Caco-2 (cell line): ENCODE measurements around the gene RBM20. TPM values are rescaled to one million over a fixed set of nuclear protein-coding genes. Genes with fewer than 3 reads are reported as not detected.

ENCODE experiments used
- BruUV-seq: library from RNA; stranded (reverse); fragments of 400-500 nt; replicated peaks from 2 replicates; lab custom pipeline; 2021; lab: Mats Ljungman, UMichigan
- CTCF ChIA-PET: fragments of 300-600 bp; sonication (Branson Sonifier 250); formaldehyde crosslinking; loops from one replicate; lab custom pipeline; 2022; ENCODE audit warnings: antibody characterized with exemption; lab: Charles Lee
- POLR2A ChIA-PET: fragments of 300-600 bp; sonication (Branson Sonifier 250); formaldehyde crosslinking; loops from one replicate; lab custom pipeline; 2022; ENCODE audit warnings: antibody characterized with exemption; lab: Charles Lee
- DNase-seq, 2 experiments: peaks; one replicate each; pipeline versions ENCODE4 v3.0.0 to v3.0.0-alpha.2; 2020 to 2022
- H3K27me3 ChIP-seq: replicated peaks from 2 replicates; pipeline ENCODE4 v1.6.0; 2011; ENCODE audit warnings: low read length; ENCODE audit not compliant: control insufficient read depth, insufficient read depth
- H3K36me3 ChIP-seq: 2 replicates; pipeline ENCODE4 v1.5.1; 2011; ENCODE audit warnings: low read length; ENCODE audit not compliant: control insufficient read depth, insufficient read depth
- H3K4me1 ChIP-seq: fragments of 250-450 bp; sonication (Bioruptor Pico); 2 replicates; pipeline ENCODE4 v1.5.1; 2020; ENCODE audit warnings: mild to moderate bottlenecking
- H3K4me3 ChIP-seq: 2 replicates; pipeline ENCODE4 v1.5.1; 2011; ENCODE audit warnings: low read depth, mild to moderate bottlenecking, control low read depth, low read length
- H3K9me3 ChIP-seq: fragments of 250-450 bp; sonication (Bioruptor Pico); 2 replicates; pipeline ENCODE4 v1.5.1; 2020; ENCODE audit warnings: mild to moderate bottlenecking, moderate library complexity
- H3K27ac Mint-ChIP-seq: one replicate; pipeline ENCODE4 v1.8.0; 2022; ENCODE audit warnings: mixed read lengths; ENCODE audit not compliant: unreplicated experiment
- H3K27me3 Mint-ChIP-seq: one replicate; pipeline ENCODE4 v1.8.0; 2022; ENCODE audit warnings: mixed read lengths; ENCODE audit not compliant: insufficient read depth, unreplicated experiment
- H3K36me3 Mint-ChIP-seq: one replicate; pipeline ENCODE4 v1.8.0; 2022; ENCODE audit warnings: mild to moderate bottlenecking, mixed read lengths; ENCODE audit not compliant: insufficient read depth, unreplicated experiment
- H3K4me1 Mint-ChIP-seq: one replicate; pipeline ENCODE4 v1.8.0; 2022; ENCODE audit warnings: low read depth, mixed read lengths; ENCODE audit not compliant: unreplicated experiment
- H3K4me3 Mint-ChIP-seq: one replicate; pipeline ENCODE4 v1.8.0; 2022; ENCODE audit warnings: mild to moderate bottlenecking, moderate library complexity, mixed read lengths; ENCODE audit not compliant: unreplicated experiment
- H3K9me3 Mint-ChIP-seq: one replicate; pipeline ENCODE4 v1.8.0; 2022; ENCODE audit warnings: mixed read lengths; ENCODE audit not compliant: unreplicated experiment
- CTCF ChIP-seq, 2 experiments: fragments of 200-600 bp in 1 of 2; IDR thresholded peaks; 1 replicate in 1 of 2; 2 replicates in 1 of 2; pipeline versions ENCODE4 v1.5.1 to v1.8.0; 2011 to 2022; ENCODE audit warnings: antibody characterized with exemption in 1 of 2, control low read depth in 1 of 2, inconsistent platforms in 1 of 2, low read depth in 1 of 2, low read length in 1 of 2, mild to moderate bottlenecking in 1 of 2, moderate library complexity in 1 of 2; ENCODE audit not compliant: insufficient read depth in 1 of 2, severe bottlenecking in 1 of 2, unreplicated experiment in 1 of 2
- intact Hi-C: fragments of 100-400 bp; cut with micrococcal nuclease; formaldehyde crosslinking; loops from one replicate; pipeline ENCODE4 v1.10.0; 2022; ENCODE audit not compliant: unreplicated experiment
- total RNA-seq: library from RNA; stranded (reverse); gene quantifications from 2 replicates; pipeline ENCODE4 v1.2.3, GENCODE V29; 2022

Gene RBM20
- total RNA-seq, 1 experiment from 2014 or later: 0.36 TPM

DNA sequence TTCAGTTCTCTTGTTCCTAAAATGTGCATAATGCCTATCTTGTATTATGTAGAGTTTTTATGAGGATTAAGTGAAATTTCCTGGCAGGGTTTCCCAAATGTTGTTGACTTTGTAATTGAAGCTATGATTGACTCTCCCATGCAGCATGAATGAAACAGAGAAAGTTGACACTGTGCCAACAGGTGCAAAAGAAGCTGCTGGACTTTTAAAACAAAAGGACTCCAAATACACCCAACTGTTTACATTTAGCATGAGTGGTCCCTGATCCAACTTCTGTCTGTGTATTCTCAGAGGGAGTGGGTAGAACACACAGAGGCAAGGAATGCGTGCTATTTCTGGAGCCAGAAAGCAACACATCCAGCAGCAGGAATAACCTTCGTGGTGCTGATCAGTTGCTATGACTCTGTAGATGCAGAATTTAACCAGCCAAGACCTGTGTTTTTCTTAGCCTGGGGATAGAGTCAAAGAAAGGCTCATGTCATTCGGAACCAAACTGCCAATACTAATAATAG, 14.4 kb upstream of the RBM20 start:
- H3K9me3 ChIP-seq: no peaks in the 10 kb centered on the region
- no peak overlapping the region for H3K27ac Mint-ChIP-seq
- no peak for DNase-seq
- H3K27me3 Mint-ChIP-seq: no peaks in the 10 kb centered on the region
- no TSS peak for BruUV-seq
- no peak overlapping the region for H3K4me3 ChIP-seq
- no peaks in the 10 kb centered on the region; the same call in 1 of the 2 replicates for H3K27me3 ChIP-seq
- H3K4me3 Mint-ChIP-seq: no peak overlapping the region
- no peak for TF ChIP-seq CTCF (IDR thresholded peaks at IDR 0.05; ENCODE audit: insufficient read depth in 1 of 2, low read depth in 1 of 2, low read length in 1 of 2, severe bottlenecking in 1 of 2, unreplicated experiment in 1 of 2)
- H3K4me1 ChIP-seq: 0 out of 2 replicates have a peak, but pooled peaks cover 4% of the 10 kb centered on the region
- peaks cover 22% of the 10 kb centered on the region for H3K4me1 Mint-ChIP-seq
- H3K9me3 Mint-ChIP-seq: no peaks in the 10 kb centered on the region
- ChIA-PET POLR2A (no interaction called here), CTCF (no interaction called here)
- no peaks in the 10 kb centered on the region for H3K36me3 ChIP-seq
- intact Hi-C loops: no loop called here
- no peaks in the 10 kb centered on the region for H3K36me3 Mint-ChIP-seq

GRCh38 chr10:110631934-110632333, 12.2 kb upstream of the RBM20 start:
- TF ChIP-seq CTCF (IDR thresholded peaks at IDR 0.05; ENCODE audit: insufficient read depth in 1 of 2, low read depth in 1 of 2, low read length in 1 of 2, severe bottlenecking in 1 of 2, unreplicated experiment in 1 of 2): no peak
- H3K36me3 ChIP-seq: no peaks in the 10 kb centered on the region
- 0 out of 2 replicates have a peak, but pooled peaks cover 4% of the 10 kb centered on the region for H3K4me1 ChIP-seq
- H3K9me3 ChIP-seq: no peaks in the 10 kb centered on the region
- intact Hi-C loops: no loop called here
- H3K4me1 Mint-ChIP-seq: peaks cover 15% of the 10 kb centered on the region
- H3K4me3 ChIP-seq: no peak overlapping the region
- POLR2A ChIA-PET: no interaction called here
- H3K27ac Mint-ChIP-seq: no peak overlapping the region
- no peaks in the 10 kb centered on the region; the same call in 1 of the 2 replicates for H3K27me3 ChIP-seq
- no peak overlapping the region for H3K4me3 Mint-ChIP-seq
- CTCF ChIA-PET: no interaction called here
- no peaks in the 10 kb centered on the region for H3K27me3 Mint-ChIP-seq
- no peak for DNase-seq
- no peaks in the 10 kb centered on the region for H3K9me3 Mint-ChIP-seq
- H3K36me3 Mint-ChIP-seq: no peaks in the 10 kb centered on the region
- no TSS peak for BruUV-seq

- intact Hi-C loops: no loop called here
- H3K36me3 ChIP-seq: no peaks in the 10 kb centered on the region
- H3K27me3 ChIP-seq: no peaks in the 10 kb centered on the region; the same call in 1 of the 2 replicates
- 0 out of 2 replicates have a peak, but pooled peaks cover 4% of the 10 kb centered on the region for H3K4me1 ChIP-seq
- no peaks in the 10 kb centered on the region for H3K36me3 Mint-ChIP-seq
- no peaks in the 10 kb centered on the region for H3K9me3 Mint-ChIP-seq
- ChIA-PET CTCF (no interaction called here), POLR2A (interaction anchor here (0.6 kb wide), 1 partner anchor 457 kb away, joined by 3 read pairs; no protein-coding TSS in a partner anchor)
- no peak overlapping the region for H3K27ac Mint-ChIP-seq
- H3K27me3 Mint-ChIP-seq: no peaks in the 10 kb centered on the region
- no peak overlapping the region for H3K4me3 Mint-ChIP-seq
- H3K9me3 ChIP-seq: no peaks in the 10 kb centered on the region
- peaks cover 15% of the 10 kb centered on the region for H3K4me1 Mint-ChIP-seq
- DNase-seq: no peak
- BruUV-seq: no TSS peak
- H3K4me3 ChIP-seq: no peak overlapping the region
- TF ChIP-seq CTCF (IDR thresholded peaks at IDR 0.05; ENCODE audit: insufficient read depth in 1 of 2, low read depth in 1 of 2, low read length in 1 of 2, severe bottlenecking in 1 of 2, unreplicated experiment in 1 of 2): no peak
Measured at GRCh38 chr10:110632591-110633215, 11.4 kb upstream of the RBM20 start.
